EL (cell line): ENCODE results near the gene PPM1H.
A peak's percentile ranks its signal among the peaks of the same experiment; 100 is the strongest.

Source experiments
- DNase-seq: peaks from one replicate; pipeline ENCODE4 v3.0.0-alpha.2; 2016

PPM1H gene

GRCh38 chr12:62631471-62632410, 303.2 kb downstream of the PPM1H start:
- DNase-seq, result peak; percentile 80

- no peak for DNase-seq
Observed at GRCh38 chr12:62629971-62630739, 304.8 kb downstream of the PPM1H start.

GRCh38 chr12:62629413-62629812, 305.5 kb downstream of the PPM1H start:
- no peak for DNase-seq

- DNase-seq, result no peak
Observed at GRCh38 chr12:62627181-62627580, 307.8 kb downstream of the PPM1H start.

- DNase-seq, result no peak
Observed at GRCh38 chr12:62625228-62625627, 309.7 kb downstream of the PPM1H start.

GRCh38 chr12:62622177-62622576, 312.8 kb downstream of the PPM1H start:
- DNase-seq, result no peak

- no peak for DNase-seq
Observed at GRCh38 chr12:62621101-62621638, 313.8 kb downstream of the PPM1H start.

- no peak for DNase-seq
Observed at GRCh38 chr12:62618930-62619329, 316.0 kb downstream of the PPM1H start.

GRCh38 chr12:62618319-62618718, 316.6 kb downstream of the PPM1H start:
- DNase-seq, result no peak

GRCh38 chr12:62613081-62613480, 321.9 kb downstream of the PPM1H start:
- no peak for DNase-seq

GRCh38 chr12:62606654-62607053, 328.3 kb downstream of the PPM1H start:
- no peak for DNase-seq

- no peak for DNase-seq
Observed at GRCh38 chr12:62605981-62606380, 329.0 kb downstream of the PPM1H start.

GRCh38 chr12:62604871-62605270, 330.1 kb downstream of the PPM1H start:
- peak; percentile 43 for DNase-seq

GRCh38 chr12:62604373-62604772, 330.6 kb downstream of the PPM1H start:
- DNase-seq, result no peak

GRCh38 chr12:62603811-62604098, 331.2 kb downstream of the PPM1H start:
- DNase-seq, result no peak

GRCh38 chr12:62603061-62603810, 331.7 kb downstream of the PPM1H start:
- DNase-seq, result peak; percentile 86

- DNase-seq, result peak; percentile 94
Observed at GRCh38 chr12:62602255-62603060, 332.5 kb downstream of the PPM1H start.

GRCh38 chr12:62601765-62602164, 333.2 kb downstream of the PPM1H start:
- DNase-seq, result no peak

- no peak for DNase-seq
Observed at GRCh38 chr12:62599854-62600437, 335.0 kb downstream of the PPM1H start.

GRCh38 chr12:62598846-62599245, 336.1 kb downstream of the PPM1H start:
- DNase-seq, result no peak

GRCh38 chr12:62597253-62597652, 337.7 kb downstream of the PPM1H start:
- DNase-seq, result no peak
